ENCODE results near the gene AP1M1.

AP1M1 gene

DNA sequence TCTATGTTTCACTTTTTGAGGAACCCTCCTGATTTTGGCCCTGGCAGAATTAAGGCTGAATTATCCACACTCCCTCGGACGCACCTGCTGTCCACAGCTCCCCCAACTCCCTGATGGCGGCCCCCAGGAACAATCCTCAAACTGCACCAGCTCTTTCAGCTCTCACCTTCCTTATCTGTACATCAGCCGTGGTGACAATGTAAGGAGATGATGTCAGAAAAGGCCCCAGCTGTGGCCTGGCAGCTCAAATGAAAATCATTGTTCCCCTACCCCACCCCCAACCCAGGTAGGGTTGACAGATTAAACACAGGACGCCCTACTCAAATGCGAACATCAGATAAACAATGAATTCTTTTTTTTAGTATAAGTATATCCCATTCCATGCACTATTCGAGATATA is 91.9 kb downstream of the AP1M1 start:
- no peak for DNase-seq (ENCODE audit: low spot score)
- TF ChIP-seq, protein P1, sequence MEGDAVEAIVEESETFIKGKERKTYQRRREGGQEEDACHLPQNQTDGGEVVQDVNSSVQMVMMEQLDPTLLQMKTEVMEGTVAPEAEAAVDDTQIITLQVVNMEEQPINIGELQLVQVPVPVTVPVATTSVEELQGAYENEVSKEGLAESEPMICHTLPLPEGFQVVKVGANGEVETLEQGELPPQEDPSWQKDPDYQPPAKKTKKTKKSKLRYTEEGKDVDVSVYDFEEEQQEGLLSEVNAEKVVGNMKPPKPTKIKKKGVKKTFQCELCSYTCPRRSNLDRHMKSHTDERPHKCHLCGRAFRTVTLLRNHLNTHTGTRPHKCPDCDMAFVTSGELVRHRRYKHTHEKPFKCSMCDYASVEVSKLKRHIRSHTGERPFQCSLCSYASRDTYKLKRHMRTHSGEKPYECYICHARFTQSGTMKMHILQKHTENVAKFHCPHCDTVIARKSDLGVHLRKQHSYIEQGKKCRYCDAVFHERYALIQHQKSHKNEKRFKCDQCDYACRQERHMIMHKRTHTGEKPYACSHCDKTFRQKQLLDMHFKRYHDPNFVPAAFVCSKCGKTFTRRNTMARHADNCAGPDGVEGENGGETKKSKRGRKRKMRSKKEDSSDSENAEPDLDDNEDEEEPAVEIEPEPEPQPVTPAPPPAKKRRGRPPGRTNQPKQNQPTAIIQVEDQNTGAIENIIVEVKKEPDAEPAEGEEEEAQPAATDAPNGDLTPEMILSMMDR (IDR thresholded peaks at IDR 0.05; ENCODE audit: extremely low read depth, insufficient read depth, missing control alignments), result no peak
- in situ Hi-C loops (cut with MboI; ENCODE audit: low pct_unique_long_range_greater_than_20kb, low sequenced_read_pairs, unreplicated experiment), result no loop called here

DNA sequence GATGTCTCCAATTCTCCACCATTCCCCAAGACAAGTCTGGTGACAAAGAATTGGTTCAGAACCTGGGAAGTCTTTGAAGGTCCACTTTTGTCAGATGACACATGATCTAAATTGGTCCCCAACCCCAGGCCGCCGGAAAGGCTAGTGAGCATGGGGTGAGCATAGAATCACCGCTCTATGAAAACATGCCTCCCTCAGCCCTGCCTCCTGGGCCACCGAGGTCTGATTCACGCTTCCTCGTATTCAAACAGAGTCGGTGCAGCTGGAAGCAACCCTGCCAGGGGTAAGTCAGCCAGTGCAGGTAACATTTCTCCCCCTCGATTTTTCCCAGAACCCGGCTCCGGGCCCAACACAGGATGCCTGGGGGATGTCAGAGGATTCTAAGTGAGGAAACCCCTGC is 93.0 kb downstream of the AP1M1 start:
- TF ChIP-seq, protein P1 (IDR thresholded peaks at IDR 0.05; ENCODE audit: extremely low read depth, insufficient read depth, missing control alignments), result no peak
- no peak for DNase-seq (ENCODE audit: low spot score)
- in situ Hi-C loops (cut with MboI; ENCODE audit: low pct_unique_long_range_greater_than_20kb, low sequenced_read_pairs, unreplicated experiment), result no loop called here

DNA sequence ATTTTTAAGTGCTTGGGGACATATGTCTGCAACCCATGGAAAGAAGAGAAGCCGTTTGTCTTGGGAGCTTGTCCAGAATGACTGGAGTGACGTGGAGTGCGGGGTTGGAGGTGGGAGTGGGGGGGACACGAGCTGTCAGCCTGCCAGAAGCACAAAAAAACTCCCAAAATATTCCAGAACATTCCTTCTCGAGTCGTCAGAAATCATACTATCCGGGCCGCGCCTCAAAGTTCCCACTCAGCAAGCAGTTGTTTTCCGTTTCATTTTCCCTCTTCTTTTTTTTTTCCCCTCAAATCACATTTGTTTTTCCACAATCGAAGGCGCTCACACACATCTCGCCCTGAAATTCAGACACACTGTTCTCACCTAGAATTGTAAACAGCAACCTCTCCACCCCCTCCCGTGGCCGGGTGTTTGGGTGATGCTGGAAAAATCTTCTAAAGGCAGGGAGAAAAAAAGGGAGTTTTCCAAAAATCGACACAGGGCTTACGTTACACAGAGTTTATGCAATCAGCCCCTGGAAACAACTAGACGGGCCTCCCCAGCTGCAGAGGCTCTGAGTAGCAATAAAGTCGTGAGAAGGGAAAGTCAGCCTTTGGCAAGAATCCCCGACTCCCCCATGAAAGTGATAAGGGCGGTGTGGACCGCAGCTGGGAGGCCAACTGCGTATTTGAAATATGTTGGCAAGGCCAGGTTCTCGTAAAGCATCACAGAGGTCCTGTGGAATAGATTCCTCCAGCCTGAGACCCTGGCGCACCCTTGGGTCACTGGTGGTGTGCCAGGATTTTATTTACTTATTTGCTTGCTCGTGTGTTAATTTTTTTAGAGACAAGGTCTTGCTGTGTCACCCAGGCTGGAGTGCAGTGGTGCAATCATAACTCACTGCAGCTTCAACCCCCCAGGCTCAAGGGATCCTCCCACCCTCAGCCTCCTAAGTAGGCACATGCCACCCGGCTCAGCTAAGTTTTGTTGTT is 95.7 kb downstream of the AP1M1 start:
- TF ChIP-seq, protein P1 (IDR thresholded peaks at IDR 0.05; ENCODE audit: extremely low read depth, insufficient read depth, missing control alignments), result no peak
- DNase-seq (ENCODE audit: low spot score), result no peak
- in situ Hi-C loops (cut with MboI; ENCODE audit: low pct_unique_long_range_greater_than_20kb, low sequenced_read_pairs, unreplicated experiment), result no loop called here

DNA sequence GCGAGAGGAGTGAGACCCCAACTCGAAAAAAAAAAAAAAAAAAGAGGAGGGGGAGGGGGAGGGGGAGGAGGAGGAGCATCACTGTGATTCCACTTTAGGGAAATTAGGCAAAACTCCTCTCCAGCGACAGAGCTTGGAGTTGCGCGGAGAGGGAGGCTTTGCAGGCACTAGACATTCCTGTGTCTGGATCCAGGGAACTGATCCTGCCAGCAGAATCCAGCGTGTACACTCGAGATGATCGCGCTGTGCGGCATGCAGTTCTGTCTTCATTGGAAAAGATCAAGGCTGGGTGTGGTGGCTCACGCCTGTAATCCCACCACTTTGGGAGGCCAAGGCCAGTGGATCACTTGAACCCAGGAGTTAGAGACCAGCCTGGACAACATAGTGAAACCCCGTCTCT is 97.3 kb downstream of the AP1M1 start:
- in situ Hi-C loops (cut with MboI; ENCODE audit: low pct_unique_long_range_greater_than_20kb, low sequenced_read_pairs, unreplicated experiment), result no loop called here
- TF ChIP-seq, protein P1 (IDR thresholded peaks at IDR 0.05; ENCODE audit: extremely low read depth, insufficient read depth, missing control alignments), result no peak
- no peak for DNase-seq (ENCODE audit: low spot score)

All from GM13977 (cell line).